Naive thymus-derived CD4-positive, alpha-beta T cell (primary cell): ENCODE results near the gene TPGS1. TPM values are rescaled to one million over a fixed set of nuclear protein-coding genes. Genes with fewer than 3 reads are reported as not detected.
A peak's percentile ranks its signal among the peaks of the same experiment; 100 is the strongest.

Experiments used
- ATAC-seq: fragments of 150-1000 bp; cut with Tn5 transposase; 2 replicates; pipeline ENCODE4 v1.10.0; 2021; ENCODE audit warnings: mild to moderate bottlenecking, moderate library complexity
- CTCF ChIA-PET: fragments of 350-600 bp; sonication (Branson Sonifier 250); formaldehyde crosslinking; loops from one replicate; lab custom pipeline; 2021; ENCODE audit warnings: antibody characterized with exemption; lab: Charles Lee
- POLR2A ChIA-PET: fragments of 350-600 bp; sonication (Branson Sonifier 250); formaldehyde crosslinking; loops from one replicate; lab custom pipeline; 2021; ENCODE audit warnings: antibody characterized with exemption, inconsistent platforms; lab: Charles Lee
- DNase-seq, 9 donors: peaks; one replicate each; pipeline versions ENCODE4 v3.0.0 to v3.0.0-alpha.2; 2020 to 2022; ENCODE audit warnings: mixed read lengths in 1 of 9
- H3K27ac ChIP-seq: one replicate; pipeline ENCODE4 v1.7.0; 2013; ENCODE audit warnings: mild to moderate bottlenecking, low read depth, low read length, moderate library complexity
- H3K27me3 ChIP-seq, 2 donors: one replicate each; pipeline ENCODE4 v1.7.0; 2013; ENCODE audit warnings: low read length in 2 of 2, mild to moderate bottlenecking in 2 of 2, moderate library complexity in 2 of 2; ENCODE audit not compliant: control insufficient read depth in 2 of 2, insufficient read depth in 2 of 2
- H3K36me3 ChIP-seq, 3 experiments: 1 replicate in 2 of 3; 2 replicates in 1 of 3; pipeline ENCODE4 v1.7.0; 2013; ENCODE audit warnings: low read length in 3 of 3, mild to moderate bottlenecking in 3 of 3, moderate library complexity in 1 of 3; ENCODE audit not compliant: insufficient read depth in 3 of 3, control insufficient read depth in 2 of 3
- H3K4me1 ChIP-seq, 2 donors: one replicate each; pipeline ENCODE4 v1.7.0; 2013; ENCODE audit warnings: low read length in 2 of 2, mild to moderate bottlenecking in 2 of 2, moderate library complexity in 1 of 2; ENCODE audit not compliant: control insufficient read depth in 2 of 2, insufficient read depth in 2 of 2
- H3K4me3 ChIP-seq: 2 replicates; pipeline ENCODE4 v1.7.0; 2013; ENCODE audit warnings: mild to moderate bottlenecking, low read length
- H3K9me3 ChIP-seq, 3 experiments: 1 replicate in 2 of 3; 2 replicates in 1 of 3; pipeline ENCODE4 v1.7.0; 2013; ENCODE audit warnings: low read length in 3 of 3; ENCODE audit not compliant: control insufficient read depth in 2 of 3
- H3K27ac Mint-ChIP-seq, 9 donors: one replicate each; pipeline ENCODE4 v1.8.0; 2020 to 2022; ENCODE audit warnings: mixed read lengths in 9 of 9, mild to moderate bottlenecking in 8 of 9, moderate library complexity in 5 of 9, inconsistent platforms in 2 of 9
- H3K27me3 Mint-ChIP-seq, 5 donors: one replicate each; pipeline ENCODE4 v1.8.0; 2021 to 2022; ENCODE audit warnings: mixed read lengths in 5 of 5, mild to moderate bottlenecking in 1 of 5
- H3K36me3 Mint-ChIP-seq, 5 donors: one replicate each; pipeline ENCODE4 v1.8.0; 2020 to 2022; ENCODE audit warnings: mixed read lengths in 5 of 5, mild to moderate bottlenecking in 3 of 5, inconsistent platforms in 1 of 5
- H3K4me1 Mint-ChIP-seq, 7 donors: one replicate each; pipeline ENCODE4 v1.8.0; 2020 to 2022; ENCODE audit warnings: mixed read lengths in 7 of 7, mild to moderate bottlenecking in 3 of 7, inconsistent platforms in 1 of 7
- H3K4me3 Mint-ChIP-seq, 10 donors: one replicate each; pipeline ENCODE4 v1.8.0; 2020 to 2022; ENCODE audit warnings: mild to moderate bottlenecking in 10 of 10, mixed read lengths in 10 of 10, moderate library complexity in 6 of 10, inconsistent platforms in 2 of 10
- H3K9me3 Mint-ChIP-seq, 11 donors: one replicate each; pipeline ENCODE4 v1.8.0; 2020 to 2022; ENCODE audit warnings: mixed read lengths in 11 of 11, mild to moderate bottlenecking in 4 of 11, inconsistent platforms in 1 of 11, moderate library complexity in 1 of 11
- intact Hi-C, 2 donors: fragments of 100-400 bp; cut with micrococcal nuclease; formaldehyde crosslinking; loops; one replicate each; pipeline ENCODE4 v1.15.1; 2023
- polyA plus RNA-seq, 2 donors: library from polyadenylated mRNA; unstranded; fragments of 300-500 nt; fragmentation: Illumina TruSeq; gene quantifications; one replicate each; pipeline ENCODE4 v1.2.3, GENCODE V29; 2021
- total RNA-seq, 6 experiments: library from RNA in 5 of 6; stranded (reverse) in 5 of 6; gene quantifications; 1 replicate in 5 of 6; 2 replicates in 1 of 6; pipeline ENCODE4 v1.2.3 and lab custom pipeline; 2021 to 2026

The TPGS1 gene
- total and polyA plus RNA-seq, 7 experiments from 2014 or later, result 21.6 to 36.4 (median 24.2) TPM

DNA sequence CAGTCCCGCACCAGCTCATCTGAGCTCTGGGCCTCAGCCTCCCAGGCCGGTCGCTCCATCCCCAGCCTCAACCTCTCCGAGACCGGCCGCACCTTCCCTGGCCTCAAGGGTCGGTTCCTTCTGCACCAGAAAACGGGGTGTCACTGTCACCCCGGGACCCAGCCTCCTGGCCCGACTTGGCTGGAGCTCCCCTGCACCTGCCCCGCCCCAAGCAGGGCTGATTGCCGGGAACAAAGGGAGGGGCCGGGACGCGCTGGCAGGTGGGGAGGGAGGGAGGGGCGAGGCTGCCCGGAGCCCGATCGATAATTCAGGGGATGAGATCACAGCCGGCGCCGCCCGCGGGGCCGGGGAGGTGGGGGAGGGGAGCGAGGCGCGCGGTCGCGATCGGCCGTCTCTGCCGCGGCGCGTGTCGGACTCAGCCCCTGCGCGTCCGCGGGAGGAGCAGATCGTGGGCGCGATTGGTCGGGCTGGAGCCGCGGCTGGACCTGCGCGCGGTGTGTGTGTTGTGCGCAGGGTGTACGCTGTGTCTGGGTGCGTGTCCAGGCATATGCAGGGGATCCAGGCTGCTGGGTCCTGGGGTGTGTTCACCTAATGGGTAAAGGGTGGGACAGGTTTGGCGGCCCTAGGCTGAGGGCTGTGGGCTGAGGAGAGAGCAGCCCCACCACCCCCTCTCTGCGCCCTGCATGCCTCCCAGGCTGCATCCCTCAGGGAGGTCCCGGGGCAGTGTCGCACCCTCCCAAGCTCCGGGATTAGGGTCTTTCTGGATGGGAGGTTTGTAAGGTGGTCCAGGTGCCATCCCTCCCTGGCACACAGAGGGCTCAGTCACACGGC, 45.4 kb upstream of the TPGS1 start:
- Mint-ChIP-seq H3K4me1 (peaks cover 0 to 9% (median 5%) of the 10 kb centered on the region in 7 donors), H3K27me3 (peaks cover 7 to 22% (median 14%) of the 10 kb centered on the region in 5 donors), H3K9me3 (peaks cover 0 to 8% (median 0%) of the 10 kb centered on the region in 11 donors), H3K4me3 (peak overlapping the region in 9 of 10 donors; percentile 48 to 87 (median 68)), H3K36me3 (no peaks in the 10 kb centered on the region), H3K27ac (peak overlapping the region in 2 of 9 donors; percentile 22 to 48)
- CTCF ChIA-PET, result no interaction called here
- intact Hi-C loops, result no loop called here
- H3K4me3 ChIP-seq, result no peak overlapping the region
- no peak overlapping the region for H3K27ac ChIP-seq
- POLR2A ChIA-PET, result interaction anchor here (0.5 to 0.9 kb wide), 2 partner anchors 28 to 45 kb away, joined by 3 to 4 read pairs; no protein-coding TSS in a partner anchor
- H3K36me3 ChIP-seq, result no peaks in the 10 kb centered on the region
- H3K9me3 ChIP-seq, result no peaks in the 10 kb centered on the region
- no peaks in the 10 kb centered on the region for H3K4me1 ChIP-seq
- H3K27me3 ChIP-seq, result peaks cover 0 to 6% of the 10 kb centered on the region in 2 donors
- ATAC-seq (no peak), DNase-seq (peak in 1 of 9 donors; percentile 8)

DNA sequence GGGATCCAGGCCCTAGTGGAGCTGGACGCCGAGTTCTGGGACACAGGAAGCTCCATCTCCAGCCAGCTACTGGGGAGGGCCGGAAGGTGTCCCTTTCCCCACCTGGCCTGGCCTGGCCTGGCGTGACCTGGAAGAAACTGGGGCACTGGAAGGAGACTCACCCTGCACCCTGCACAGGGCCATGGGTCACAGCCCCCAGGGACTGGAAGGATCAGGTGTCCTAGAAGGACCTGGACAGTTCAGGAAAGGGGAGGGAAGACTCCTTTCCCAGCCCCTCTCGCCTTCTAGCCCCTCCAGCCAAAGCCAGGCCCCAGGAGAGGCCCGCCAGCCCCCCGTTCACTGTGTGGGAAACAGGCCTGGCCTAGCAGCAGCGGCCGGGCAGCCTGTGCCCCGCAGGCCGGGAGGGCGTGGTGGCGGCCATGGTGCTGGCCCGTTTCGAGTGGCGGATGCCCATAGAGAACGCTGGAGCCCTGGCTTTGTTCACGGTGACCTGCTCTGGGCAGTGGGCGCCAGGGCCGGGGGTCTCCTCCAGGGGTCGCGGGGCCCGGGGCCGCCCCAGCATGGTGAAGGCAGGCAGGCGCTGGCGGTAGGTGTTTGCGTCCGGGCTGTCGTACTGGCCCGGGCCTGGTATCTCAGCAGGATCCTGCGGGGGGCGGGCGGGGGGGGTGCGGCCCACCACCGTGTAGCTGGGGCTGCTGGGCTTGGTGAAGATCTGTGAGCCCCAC, 43.7 kb upstream of the TPGS1 start:
- Mint-ChIP-seq H3K4me3 (no peak overlapping the region), H3K9me3 (peaks cover 0 to 11% (median 0%) of the 10 kb centered on the region in 11 donors), H3K36me3 (no peaks in the 10 kb centered on the region), H3K27ac (no peak overlapping the region), H3K4me1 (peaks cover 0 to 9% (median 5%) of the 10 kb centered on the region in 7 donors), H3K27me3 (peaks cover 7 to 22% (median 13%) of the 10 kb centered on the region in 5 donors)
- intact Hi-C loops, result no loop called here
- Histone ChIP-seq H3K36me3 (no peaks in the 10 kb centered on the region), H3K4me1 (no peaks in the 10 kb centered on the region), H3K4me3 (no peak overlapping the region), H3K27me3 (peaks cover 0 to 6% of the 10 kb centered on the region in 2 donors), H3K27ac (no peak overlapping the region), H3K9me3 (no peaks in the 10 kb centered on the region)
- ChIA-PET POLR2A (no interaction called here), CTCF (no interaction called here)
- ATAC-seq, result no peak
- no peak for DNase-seq

DNA sequence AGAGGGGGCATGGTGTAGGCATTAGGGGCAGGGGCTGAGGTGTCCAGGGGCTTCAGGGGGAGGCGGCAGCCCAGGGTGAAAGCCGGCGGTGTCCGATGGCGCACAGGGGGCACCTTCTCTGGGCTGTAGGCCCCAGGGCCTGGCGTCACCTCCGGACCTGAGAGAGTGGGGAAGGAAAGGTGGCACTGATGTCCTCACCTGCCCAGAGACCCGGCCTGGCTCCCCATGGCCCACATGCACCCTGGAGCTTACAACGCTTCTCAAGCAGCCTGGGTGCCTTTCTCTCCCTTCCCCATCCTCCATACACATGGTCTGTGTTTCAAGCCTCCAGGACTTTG, 43.1 kb upstream of the TPGS1 start:
- Histone ChIP-seq H3K27me3 (peaks cover 0 to 6% of the 10 kb centered on the region in 2 donors), H3K27ac (no peak overlapping the region), H3K36me3 (no peaks in the 10 kb centered on the region), H3K4me3 (no peak overlapping the region), H3K9me3 (no peaks in the 10 kb centered on the region), H3K4me1 (no peaks in the 10 kb centered on the region)
- intact Hi-C loops, result no loop called here
- Mint-ChIP-seq H3K4me3 (no peak overlapping the region), H3K27me3 (peaks cover 7 to 22% (median 13%) of the 10 kb centered on the region in 5 donors), H3K27ac (no peak overlapping the region), H3K36me3 (no peaks in the 10 kb centered on the region), H3K4me1 (peaks cover 0 to 9% (median 5%) of the 10 kb centered on the region in 7 donors), H3K9me3 (peaks cover 0 to 11% (median 0%) of the 10 kb centered on the region in 11 donors)
- ChIA-PET CTCF (no interaction called here), POLR2A (no interaction called here)
- ATAC-seq, result no peak
- DNase-seq, result no peak

DNA sequence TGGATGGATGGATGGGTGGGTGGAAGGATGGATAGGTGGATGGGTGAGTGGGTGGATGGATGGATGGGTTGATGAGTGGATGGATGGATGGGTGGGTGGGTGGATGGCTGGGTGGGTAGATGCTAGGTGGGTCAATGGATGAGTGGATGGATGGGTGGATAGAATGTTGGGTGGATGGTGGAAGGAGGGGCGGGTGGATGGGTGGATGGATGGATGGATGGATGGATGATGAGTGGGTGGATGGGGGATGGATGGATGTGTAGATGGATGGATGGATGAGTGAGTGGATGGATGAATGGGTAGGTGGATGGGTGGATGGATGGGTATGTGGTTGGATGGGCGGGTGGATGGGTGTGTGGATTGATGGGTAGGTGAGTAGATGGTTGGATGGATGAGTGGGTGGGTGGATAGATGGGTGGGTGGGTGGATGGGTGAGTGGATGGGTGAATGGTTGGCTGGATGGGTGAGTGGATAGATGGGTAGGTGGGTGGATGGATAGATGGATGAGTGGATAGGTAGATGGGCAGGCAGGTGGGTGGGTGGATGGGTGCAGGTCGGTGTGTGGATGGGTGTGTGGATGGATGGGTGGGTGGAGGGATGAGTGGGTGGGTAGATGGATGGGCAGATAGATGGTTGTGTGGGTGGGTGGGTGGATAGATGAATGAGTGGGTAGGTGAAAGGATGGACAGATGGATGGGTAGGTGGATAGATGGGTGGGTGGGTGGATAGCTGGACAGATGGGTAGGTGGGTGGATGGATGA, 42.1 kb upstream of the TPGS1 start:
- ATAC-seq (no peak), DNase-seq (no peak)
- Histone ChIP-seq H3K4me3 (no peak overlapping the region), H3K27me3 (no peaks in the 10 kb centered on the region), H3K27ac (no peak overlapping the region), H3K36me3 (no peaks in the 10 kb centered on the region), H3K9me3 (no peaks in the 10 kb centered on the region), H3K4me1 (no peaks in the 10 kb centered on the region)
- ChIA-PET POLR2A (no interaction called here), CTCF (no interaction called here)
- peaks cover 0 to 11% (median 0%) of the 10 kb centered on the region in 11 donors for H3K9me3 Mint-ChIP-seq
- no peaks in the 10 kb centered on the region for H3K36me3 Mint-ChIP-seq
- H3K4me3 Mint-ChIP-seq, result no peak overlapping the region
- peaks cover 0 to 4% (median 0%) of the 10 kb centered on the region in 7 donors for H3K4me1 Mint-ChIP-seq
- H3K27me3 Mint-ChIP-seq, result peaks cover 7 to 15% (median 10%) of the 10 kb centered on the region in 5 donors
- intact Hi-C loops, result no loop called here
- no peak overlapping the region for H3K27ac Mint-ChIP-seq

DNA sequence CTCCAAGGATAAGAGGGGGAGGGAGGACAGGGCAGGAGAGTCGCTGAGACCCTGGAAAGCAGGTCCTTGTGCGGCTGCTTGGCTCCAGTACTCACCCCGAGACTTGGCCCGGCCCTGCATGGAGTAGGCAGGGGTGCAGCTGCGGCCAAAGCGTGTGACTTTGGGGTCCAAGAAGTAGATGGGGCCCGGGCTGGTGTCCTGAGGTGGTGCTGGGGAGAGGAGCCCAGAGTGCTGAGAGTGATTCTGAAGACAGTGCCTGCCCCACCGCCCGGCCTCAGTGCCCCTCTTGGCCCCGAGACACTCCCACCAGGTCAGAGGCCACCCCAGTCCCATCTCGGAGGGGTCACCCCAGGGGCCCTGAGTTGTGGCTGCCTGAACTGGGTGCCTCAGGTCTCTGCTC, 39.7 kb upstream of the TPGS1 start:
- DNase-seq (no peak), ATAC-seq (no peak)
- POLR2A ChIA-PET, result no interaction called here
- no peaks in the 10 kb centered on the region for H3K27me3 ChIP-seq
- H3K9me3 Mint-ChIP-seq, result peaks cover 0 to 11% (median 0%) of the 10 kb centered on the region in 11 donors
- no peak overlapping the region for H3K27ac Mint-ChIP-seq
- H3K27me3 Mint-ChIP-seq, result peaks cover 4 to 7% (median 7%) of the 10 kb centered on the region in 5 donors
- H3K4me1 Mint-ChIP-seq, result no peaks in the 10 kb centered on the region
- no peaks in the 10 kb centered on the region for H3K9me3 ChIP-seq
- H3K36me3 Mint-ChIP-seq, result no peaks in the 10 kb centered on the region
- H3K4me1 ChIP-seq, result no peaks in the 10 kb centered on the region
- no peaks in the 10 kb centered on the region for H3K36me3 ChIP-seq
- H3K27ac ChIP-seq, result no peak overlapping the region
- no peak overlapping the region for H3K4me3 ChIP-seq
- CTCF ChIA-PET, result no interaction called here
- no peak overlapping the region for H3K4me3 Mint-ChIP-seq
- intact Hi-C loops, result no loop called here

DNA sequence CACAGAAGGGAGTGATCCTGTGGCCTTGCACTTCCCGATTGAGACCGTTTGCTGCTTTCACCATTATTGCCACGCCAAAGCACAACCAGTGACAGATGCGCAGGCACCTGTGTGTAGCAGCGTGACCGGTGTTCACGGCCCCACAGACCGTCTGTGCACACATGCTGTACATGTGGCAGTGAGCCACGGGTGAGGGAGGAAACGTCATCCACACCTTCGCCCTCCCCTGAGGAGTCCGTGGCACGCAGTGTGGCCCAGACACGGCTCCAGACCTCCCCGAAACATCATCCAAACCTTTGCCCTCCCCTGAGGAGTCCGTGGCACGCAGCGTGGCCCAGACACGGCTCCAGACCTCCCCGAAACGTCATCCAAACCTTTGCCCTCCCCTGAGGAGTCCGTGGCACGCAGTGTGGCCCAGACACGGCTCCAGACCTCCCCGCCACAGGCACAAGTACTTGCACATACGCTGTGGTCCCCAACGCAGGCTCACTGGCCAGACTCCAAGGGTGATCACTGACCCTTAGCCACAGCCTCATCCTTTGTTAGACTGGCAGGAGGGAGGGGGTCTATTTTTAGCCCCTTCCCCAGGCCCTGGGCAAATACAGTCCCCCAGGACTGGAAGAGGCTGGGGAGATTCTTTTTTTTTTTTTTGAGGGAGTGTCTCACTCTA, 38.6 kb upstream of the TPGS1 start:
- CTCF ChIA-PET, result no interaction called here
- intact Hi-C loops, result no loop called here

More for the DNA sequence above, 38.6 kb upstream of the TPGS1 start:
- Histone ChIP-seq H3K27me3 (no peaks in the 10 kb centered on the region), H3K36me3 (no peaks in the 10 kb centered on the region), H3K9me3 (no peaks in the 10 kb centered on the region), H3K4me3 (no peak overlapping the region), H3K4me1 (no peaks in the 10 kb centered on the region), H3K27ac (no peak overlapping the region)
- Mint-ChIP-seq H3K27me3 (peaks cover 0 to 4% (median 0%) of the 10 kb centered on the region in 5 donors), H3K4me3 (no peak overlapping the region), H3K36me3 (no peaks in the 10 kb centered on the region), H3K27ac (peak overlapping the region in 1 of 9 donors; percentile 65), H3K4me1 (no peaks in the 10 kb centered on the region), H3K9me3 (peaks cover 0 to 11% (median 0%) of the 10 kb centered on the region in 11 donors)
- no peak for ATAC-seq
- DNase-seq, result no peak
- POLR2A ChIA-PET, result no interaction called here
